ENCODE measurements around the gene NTSR2.
A peak's percentile ranks its signal among the peaks of the same experiment; 100 is the strongest.

The NTSR2 gene, protein sequence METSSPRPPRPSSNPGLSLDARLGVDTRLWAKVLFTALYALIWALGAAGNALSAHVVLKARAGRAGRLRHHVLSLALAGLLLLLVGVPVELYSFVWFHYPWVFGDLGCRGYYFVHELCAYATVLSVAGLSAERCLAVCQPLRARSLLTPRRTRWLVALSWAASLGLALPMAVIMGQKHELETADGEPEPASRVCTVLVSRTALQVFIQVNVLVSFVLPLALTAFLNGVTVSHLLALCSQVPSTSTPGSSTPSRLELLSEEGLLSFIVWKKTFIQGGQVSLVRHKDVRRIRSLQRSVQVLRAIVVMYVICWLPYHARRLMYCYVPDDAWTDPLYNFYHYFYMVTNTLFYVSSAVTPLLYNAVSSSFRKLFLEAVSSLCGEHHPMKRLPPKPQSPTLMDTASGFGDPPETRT

DNA sequence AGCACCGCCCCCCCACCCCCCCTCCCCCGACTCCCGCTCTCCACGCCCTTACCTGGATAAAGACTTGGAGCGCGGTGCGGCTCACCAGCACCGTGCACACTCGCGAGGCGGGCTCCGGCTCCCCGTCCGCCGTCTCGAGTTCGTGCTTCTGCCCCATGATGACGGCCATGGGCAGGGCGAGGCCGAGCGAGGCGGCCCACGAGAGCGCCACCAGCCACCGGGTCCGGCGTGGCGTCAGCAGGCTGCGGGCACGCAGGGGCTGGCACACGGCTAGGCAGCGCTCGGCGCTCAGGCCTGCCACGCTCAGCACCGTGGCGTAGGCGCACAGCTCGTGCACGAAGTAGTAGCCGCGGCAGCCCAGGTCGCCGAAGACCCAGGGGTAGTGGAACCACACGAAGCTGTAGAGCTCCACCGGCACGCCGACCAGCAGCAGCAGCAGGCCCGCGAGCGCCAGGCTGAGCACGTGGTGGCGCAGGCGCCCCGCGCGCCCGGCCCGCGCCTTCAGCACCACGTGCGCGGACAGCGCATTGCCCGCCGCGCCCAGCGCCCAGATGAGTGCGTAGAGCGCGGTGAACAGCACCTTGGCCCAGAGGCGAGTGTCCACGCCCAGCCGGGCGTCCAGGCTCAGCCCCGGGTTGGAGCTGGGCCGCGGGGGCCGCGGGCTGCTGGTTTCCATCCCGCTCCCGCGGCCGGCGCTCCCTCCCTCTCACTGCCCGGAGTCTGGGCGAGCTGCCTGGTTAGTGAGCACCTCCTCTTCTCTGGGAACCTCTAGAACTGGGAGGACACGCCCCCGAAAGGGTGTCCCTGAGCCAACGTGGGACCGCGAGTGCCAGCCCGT is at the start of gene NTSR2:
Gene NTSR2 (minus strand): TSS at position 742 of the 838 bp plus-strand sequence. CDS start 66 bp downstream, at position 676.
- DNase-seq = peak; percentile 55

GRCh38 chr2:11719230-11719977 is 49.4 kb upstream of the NTSR2 start:
- peak; percentile 86 for DNase-seq

DNA sequence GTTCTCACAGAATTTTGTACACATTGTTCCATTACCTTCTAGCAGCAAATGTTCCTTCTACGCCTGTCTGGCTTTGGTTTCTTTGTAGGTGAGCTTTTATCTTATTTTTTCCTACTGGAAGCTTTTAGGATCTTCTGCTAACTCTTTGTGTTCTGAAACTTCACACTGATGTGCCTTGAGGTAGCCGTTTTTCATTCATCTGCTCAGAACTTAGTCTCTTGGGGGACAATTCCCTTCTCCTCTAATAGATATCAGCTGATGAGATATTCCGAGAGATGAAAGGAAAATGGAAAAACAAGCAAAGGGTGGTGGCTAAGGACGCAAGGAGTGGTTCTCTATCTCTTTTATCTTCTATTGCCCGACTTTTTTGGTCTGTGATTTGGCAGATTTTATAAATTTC is 48.6 kb upstream of the NTSR2 start:
- DNase-seq = no peak

- DNase-seq = no peak
These were observed 47.6 kb upstream of the NTSR2 start for GRCh38 chr2:11717623-11718022.

GRCh38 chr2:11716689-11717321 is 46.8 kb upstream of the NTSR2 start:
- no peak for DNase-seq

DNA sequence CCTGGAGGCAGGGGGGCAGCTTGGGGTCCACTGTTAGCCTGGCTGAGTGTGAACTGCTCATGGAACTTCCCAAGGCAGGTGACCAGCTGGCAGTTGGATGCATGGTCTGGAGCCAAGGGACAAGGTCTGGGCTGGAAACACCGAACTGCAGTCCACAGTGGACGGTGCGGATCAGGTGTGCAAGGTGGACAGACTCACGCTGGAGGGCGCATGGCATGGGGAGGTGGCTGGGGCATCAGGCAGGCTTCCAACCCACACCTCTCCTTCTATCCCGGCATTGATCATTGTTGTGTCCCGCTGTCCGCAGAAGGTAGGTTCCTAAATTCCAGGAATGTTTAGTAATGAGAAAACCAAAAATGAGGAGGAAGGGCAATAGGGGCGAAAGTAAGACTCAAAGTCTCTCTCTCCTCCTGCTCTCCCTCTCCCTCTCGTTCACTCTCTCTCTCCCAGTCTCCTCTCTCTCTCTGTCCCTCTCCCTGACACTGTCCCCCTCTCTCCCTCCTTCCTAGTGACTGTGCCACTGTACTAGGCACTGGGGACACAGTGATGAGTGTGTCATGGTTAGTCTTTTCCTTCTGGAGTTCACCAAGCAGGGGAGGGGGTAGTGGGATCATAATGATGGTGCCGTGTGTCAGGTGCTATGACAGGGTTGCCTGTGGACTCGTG is 46.1 kb upstream of the NTSR2 start:
- no peak for DNase-seq

- no peak for DNase-seq
These were observed 43.8 kb upstream of the NTSR2 start for GRCh38 chr2:11713815-11714214.

DNA sequence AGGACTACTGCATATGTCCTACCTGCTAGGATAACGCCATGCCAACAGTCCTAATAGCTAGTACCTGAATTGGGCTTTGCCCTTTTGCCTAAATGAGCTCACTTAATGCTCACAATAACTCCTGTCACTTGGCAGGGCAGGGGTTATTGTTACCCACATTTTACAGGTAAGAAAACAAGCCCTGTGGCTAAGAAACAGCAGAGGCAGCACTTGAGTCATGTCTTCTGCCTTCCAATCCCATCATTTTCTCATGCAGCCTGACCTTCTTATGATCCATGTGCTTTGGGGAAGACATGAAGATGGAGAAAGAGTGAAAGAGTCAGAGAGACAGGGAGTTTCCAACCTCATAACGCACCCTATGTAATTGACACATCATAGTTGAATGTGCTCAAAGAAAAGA is 42.9 kb upstream of the NTSR2 start:
- no peak for DNase-seq

DNA sequence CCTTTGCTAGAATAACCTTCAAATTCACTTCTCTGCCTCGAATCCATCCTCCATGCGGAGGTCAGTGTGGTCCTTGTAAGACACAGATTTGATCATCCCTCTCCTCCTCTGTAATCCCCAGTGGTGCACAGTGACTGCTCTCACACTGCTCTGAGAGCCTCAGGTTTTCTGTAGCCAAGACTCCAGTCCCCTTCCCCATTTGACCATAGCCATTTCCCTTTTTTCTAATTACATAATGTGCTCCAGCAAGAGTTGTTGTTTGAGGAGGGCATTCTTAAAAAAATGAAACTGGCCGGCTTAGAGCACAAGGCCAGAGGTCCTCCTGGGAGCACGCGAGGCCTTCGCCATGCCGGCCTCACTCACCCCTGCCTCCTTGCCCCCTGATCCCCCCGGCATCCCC is 41.8 kb upstream of the NTSR2 start:
- DNase-seq = no peak

DNA sequence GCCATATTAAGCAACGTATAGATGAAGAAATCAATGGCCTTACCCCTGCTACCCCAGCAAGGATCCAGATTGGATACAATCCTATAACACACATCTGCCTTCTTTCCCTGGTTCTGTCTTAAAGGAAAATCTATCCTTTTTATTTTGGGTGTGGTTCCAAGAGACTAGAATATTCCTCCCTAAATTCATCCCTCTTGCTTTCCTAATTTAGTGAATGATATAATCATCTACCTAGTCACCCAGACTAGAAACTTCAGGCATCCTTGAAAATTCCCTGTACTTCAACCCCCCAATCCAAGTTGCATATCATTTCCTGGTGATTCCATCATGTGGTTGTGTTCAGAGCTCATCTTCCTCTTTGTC is 41.3 kb upstream of the NTSR2 start:
- no peak for DNase-seq

DNA sequence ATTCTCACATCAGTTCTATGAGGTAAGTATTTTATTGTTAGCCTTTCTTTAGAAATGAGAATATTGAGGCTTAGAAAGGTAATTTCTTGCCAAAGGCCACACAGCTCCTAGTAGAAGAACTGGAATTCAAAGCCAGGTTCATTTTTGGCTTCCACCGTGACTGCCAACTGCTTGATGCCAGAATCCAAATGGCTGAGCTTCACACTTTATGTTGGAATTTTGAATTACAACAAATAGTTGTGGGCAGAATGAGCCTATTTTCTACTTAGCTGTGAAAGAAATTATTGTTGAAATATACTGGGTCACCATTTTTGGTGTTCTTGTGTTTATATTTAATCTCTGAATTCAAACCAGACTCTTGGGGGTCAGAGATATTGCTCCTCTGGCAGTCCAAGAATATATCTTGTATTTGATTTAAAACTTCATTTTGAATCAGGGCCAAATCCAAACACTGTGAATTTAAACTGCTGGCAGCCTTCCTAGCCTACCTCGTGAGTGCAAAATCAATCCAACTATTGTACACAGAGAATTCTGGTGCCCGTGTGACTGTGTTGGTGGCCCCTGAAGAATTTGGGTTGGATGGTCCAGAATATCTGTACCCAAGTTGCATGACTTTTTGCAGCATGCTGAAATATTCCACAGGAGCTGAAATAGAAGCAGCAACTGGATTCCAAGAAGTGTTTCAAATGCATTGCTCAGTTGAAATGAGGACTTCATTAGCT is 40.8 kb upstream of the NTSR2 start:
- no peak for DNase-seq

- DNase-seq = no peak
These were observed 40.2 kb upstream of the NTSR2 start for GRCh38 chr2:11710210-11710609.

DNA sequence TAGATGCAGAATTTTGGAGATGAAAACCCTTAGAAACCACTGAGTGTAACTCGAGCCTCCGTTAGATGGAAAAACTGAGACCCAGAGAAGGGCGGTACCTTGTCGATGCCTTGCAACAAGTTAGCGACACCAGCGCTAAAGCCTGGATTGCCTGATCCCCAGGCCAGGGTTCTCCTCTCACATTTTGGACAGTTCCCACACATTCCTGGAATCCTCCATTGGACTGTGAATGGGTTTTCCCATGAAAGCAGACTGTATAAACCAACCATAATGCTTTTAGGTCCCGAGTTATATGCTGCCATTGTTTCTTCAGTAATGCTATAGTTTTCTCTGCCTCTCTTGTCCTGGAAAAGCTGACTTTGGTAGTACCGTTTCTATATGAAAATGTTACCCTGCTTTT is 39.3 kb upstream of the NTSR2 start:
- no peak for DNase-seq

GRCh38 chr2:11708106-11708505 is 38.1 kb upstream of the NTSR2 start:
- no peak for DNase-seq

- DNase-seq = no peak
These were observed 35.7 kb upstream of the NTSR2 start for GRCh38 chr2:11705711-11706110.

DNA sequence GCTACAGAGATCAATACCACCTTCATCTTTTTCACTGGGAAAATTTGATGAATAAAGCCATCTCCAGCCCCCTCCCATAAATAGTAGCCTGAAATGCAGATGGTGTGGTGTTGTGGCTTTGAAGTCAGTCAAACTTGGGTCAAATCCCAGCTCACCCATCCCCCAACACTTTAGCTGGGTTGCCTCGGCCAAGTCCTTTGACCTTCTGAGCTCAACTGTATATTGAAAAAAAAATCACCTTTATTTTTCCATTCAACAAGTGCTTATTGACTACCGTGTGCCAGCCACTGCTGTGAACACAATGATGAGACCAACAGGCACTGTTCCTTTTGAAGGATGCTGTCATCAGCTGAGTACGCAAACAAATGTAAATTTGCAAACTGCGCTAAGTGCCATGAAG is 35.1 kb upstream of the NTSR2 start:
- DNase-seq = no peak

GRCh38 chr2:11703700-11704099 is 33.7 kb upstream of the NTSR2 start:
- DNase-seq = no peak

DNA sequence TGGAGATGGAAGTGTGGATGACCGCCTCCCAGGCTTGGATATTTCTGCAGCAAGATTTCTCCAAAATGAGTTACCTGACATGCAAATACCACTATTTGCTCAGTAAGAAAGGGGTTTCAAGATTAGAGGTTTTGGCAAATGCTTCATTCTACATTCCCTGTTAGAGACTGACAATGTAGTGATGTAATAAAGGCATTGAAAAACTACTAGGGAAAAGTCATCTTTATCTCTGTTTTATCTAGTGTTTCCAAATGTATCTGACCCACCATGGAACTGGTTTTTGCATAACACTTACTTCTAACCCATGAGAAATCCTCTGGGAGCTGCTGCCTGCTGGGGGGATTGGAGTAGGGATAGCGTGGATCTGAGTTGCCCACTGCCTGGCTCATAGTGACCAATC is 33.0 kb upstream of the NTSR2 start:
- no peak for DNase-seq

GRCh38 chr2:11701751-11702301 is 31.8 kb upstream of the NTSR2 start:
- no peak for DNase-seq

- DNase-seq = no peak
These were observed 31.2 kb upstream of the NTSR2 start for GRCh38 chr2:11701206-11701605.
